K562 (cell line): ENCODE results near the gene PACSIN1. TPM values are rescaled to one million over a fixed set of nuclear protein-coding genes. Genes with fewer than 3 reads are reported as not detected.

Source experiments
- ATAC-seq: fragments of 200-7000 bp; cut with Tn5 transposase; 3 replicates; pipeline ENCODE4 v1.9.1; 2020; ENCODE audit warnings: moderate library complexity
- BruUV-seq: library from RNA; stranded (reverse); fragments of 400-500 nt; replicated peaks from 2 replicates; lab custom pipeline; 2021; lab: Mats Ljungman, UMichigan
- CTCF ChIA-PET: fragments of 300-600 bp; formaldehyde crosslinking; extraction: SDS; loops from one replicate; lab custom pipeline; 2021; ENCODE audit warnings: low intra/inter-chr PET ratio; lab: Yijun Ruan, JAX
- POLR2A ChIA-PET: fragments of 300-600, 350-650 bp; sonication (Branson Sonifier 250); formaldehyde crosslinking; extraction: SDS; loops from one replicate; lab custom pipeline; 2021; ENCODE audit warnings: antibody characterized with exemption, inconsistent platforms; lab: Yijun Ruan, JAX
- DNase-seq, 4 experiments: peaks; one replicate each; pipeline versions ENCODE4 v3.0.0 to v3.0.0-alpha.2; 2011 to 2018; ENCODE audit warnings: low spot score in 3 of 4, mixed read lengths in 3 of 4; ENCODE audit errors: extremely low read depth in 1 of 4
- FAIRE-seq: peaks from 2 replicates; lab custom pipeline; 2011; peaks lifted over from hg19 to GRCh38; lab: Jason Lieb, UNC
- H2AFZ ChIP-seq: 2 replicates; pipeline ENCODE4 v1.6.0; 2011; ENCODE audit warnings: low read depth, low read length, control low read depth, inconsistent platforms
- H3K27ac ChIP-seq: fragments of 200-600 bp; 3 replicates; pipeline ENCODE4 v1.8.0; 2011; ENCODE audit warnings: low read depth, mild to moderate bottlenecking, control low read depth, inconsistent platforms, low read length, moderate library complexity, mixed read lengths; ENCODE audit errors: extremely low read depth
- H3K27me3 ChIP-seq, 2 experiments: fragments of 300-600 bp in 1 of 2; 2 replicates in 1 of 2; 3 replicates in 1 of 2; pipeline versions ENCODE4 v1.6.0 to v1.8.0; 2011; ENCODE audit warnings: inconsistent platforms in 2 of 2, low read length in 2 of 2, mild to moderate bottlenecking in 1 of 2, mixed read lengths in 1 of 2, moderate library complexity in 1 of 2; ENCODE audit not compliant: control insufficient read depth in 2 of 2, insufficient read depth in 2 of 2
- H3K36me3 ChIP-seq: fragments of 300-600 bp; 3 replicates; pipeline ENCODE4 v1.8.0; 2011; ENCODE audit warnings: mild to moderate bottlenecking, low read length, inconsistent platforms; ENCODE audit not compliant: control insufficient read depth, insufficient read depth
- H3K4me1 ChIP-seq, 2 experiments: fragments of 200-600 bp in 1 of 2; replicated peaks in 1 of 2; 2 replicates in 1 of 2; 3 replicates in 1 of 2; pipeline versions ENCODE4 v1.5.1 to v1.8.0; 2011; ENCODE audit warnings: inconsistent platforms in 2 of 2, low read length in 2 of 2, mild to moderate bottlenecking in 1 of 2, mixed read lengths in 1 of 2, moderate library complexity in 1 of 2; ENCODE audit not compliant: control insufficient read depth in 2 of 2, insufficient read depth in 2 of 2
- H3K4me2 ChIP-seq: 2 replicates; pipeline ENCODE4 v1.6.1; 2011; ENCODE audit warnings: low read length, control low read depth, inconsistent platforms, mixed read lengths; ENCODE audit not compliant: insufficient read depth
- H3K4me3 ChIP-seq: fragments of 200-600 bp; sonication (generic), shearing (Covaris generic); 2 replicates; pipeline ENCODE4 v1.5.1; 2016; ENCODE audit warnings: control low read depth, inconsistent platforms
- H3K79me2 ChIP-seq: fragments of 200-600 bp; 3 replicates; pipeline ENCODE4 v1.8.0; 2011; ENCODE audit warnings: low read length, inconsistent platforms; ENCODE audit not compliant: control insufficient read depth, insufficient read depth
- H3K9ac ChIP-seq, 2 experiments: 2 replicates each; pipeline versions ENCODE4 v1.6.0 to v1.6.1; 2011; ENCODE audit warnings: low read depth in 2 of 2, low read length in 2 of 2, control low read depth in 1 of 2, inconsistent platforms in 1 of 2, mild to moderate bottlenecking in 1 of 2, mixed read lengths in 1 of 2; ENCODE audit not compliant: insufficient read depth in 1 of 2
- H3K9me1 ChIP-seq: one replicate; pipeline ENCODE4 v1.6.0; 2011; ENCODE audit warnings: inconsistent platforms, mild to moderate bottlenecking, low read length, moderate library complexity; ENCODE audit not compliant: control insufficient read depth, insufficient read depth
- H3K9me3 ChIP-seq: replicated peaks from 2 replicates; pipeline ENCODE4 v1.5.1; 2011; ENCODE audit warnings: low read depth, low read length, inconsistent platforms; ENCODE audit not compliant: control insufficient read depth, insufficient read depth
- H4K20me1 ChIP-seq: replicated peaks from 2 replicates; pipeline ENCODE4 v1.6.1; 2011; ENCODE audit warnings: low read length, inconsistent platforms, mixed read lengths; ENCODE audit not compliant: control insufficient read depth, insufficient read depth
- ADNP ChIP-seq: fragments of 200-800 bp; sonication (Bioruptor generic); IDR thresholded peaks from 2 replicates; pipeline ENCODE4 v1.6.1; 2016; ENCODE audit warnings: missing genetic modification characterization, missing compliant biosample characterization
- CAMTA2 ChIP-seq: fragments of 250-450 bp; sonication (Bioruptor Pico); conservative IDR thresholded peaks from 2 replicates; pipeline ENCODE4 v1.5.1; 2022
- CCNT2 ChIP-seq: IDR thresholded peaks from 2 replicates; pipeline ENCODE4 v1.6.1; 2011; ENCODE audit warnings: borderline replicate concordance, low read depth, mild to moderate bottlenecking, moderate library complexity, mixed read lengths, low read length; ENCODE audit not compliant: insufficient read length; ENCODE audit errors: extremely low read depth
- EZH2 ChIP-seq: IDR thresholded peaks from 2 replicates; pipeline ENCODE4 v1.6.1; 2012; ENCODE audit warnings: low read depth, mild to moderate bottlenecking, inconsistent platforms, low read length, borderline replicate concordance
- HNRNPL ChIP-seq: fragments of 200-400 bp; formaldehyde crosslinking; IDR thresholded peaks from 2 replicates; pipeline ENCODE4 v1.6.1; 2017; ENCODE audit warnings: low read depth, mild to moderate bottlenecking, low read length
- KDM1A ChIP-seq, 2 experiments: fragments of 450-650 bp; IDR thresholded peaks; 2 replicates each; pipeline ENCODE4 v1.6.1; 2016; ENCODE audit warnings: mild to moderate bottlenecking in 2 of 2
- RBM17 ChIP-seq: fragments of 200-400 bp; formaldehyde crosslinking; IDR thresholded peaks from 2 replicates; pipeline ENCODE4 v1.6.1; 2017; ENCODE audit warnings: low read depth, mild to moderate bottlenecking, low read length, borderline replicate concordance
- TCF3 ChIP-seq: sonication (generic); formaldehyde crosslinking; IDR thresholded peaks from 2 replicates; pipeline ENCODE4 v1.4.0; 2020; ENCODE audit warnings: mild to moderate bottlenecking, missing genetic modification reagents
- ZFP36 ChIP-seq: fragments of 150-350 bp; IDR thresholded peaks from 2 replicates; pipeline ENCODE4 v1.6.1; 2018; ENCODE audit warnings: low read length, low read depth; ENCODE audit not compliant: partially characterized antibody
- ZNF143 ChIP-seq: sonication (generic); formaldehyde crosslinking; IDR thresholded peaks from 2 replicates; pipeline ENCODE4 v1.9.0; 2022; ENCODE audit warnings: mild to moderate bottlenecking, missing genetic modification reagents
- ZNF217 ChIP-seq: sonication (generic); formaldehyde crosslinking; IDR thresholded peaks from 2 replicates; pipeline ENCODE4 v1.8.0; 2022; ENCODE audit warnings: mild to moderate bottlenecking, missing genetic modification reagents
- WGBS: fragments of 100-300 bp; shearing (Covaris generic); methylation state at CpG from one replicate; pipeline ENCODE4 v1.1.6; 2016; ENCODE audit warnings: low coverage, mixed read lengths; ENCODE audit not compliant: insufficient coverage; ENCODE audit errors: missing lambda C conversion rate; 5-methylcytosine and 5-hydroxymethylcytosine counted together
- in situ Hi-C: fragments of 300-500 bp; cut with MboI; formaldehyde crosslinking; loops from 4 replicates; pipeline ENCODE4 v1.15.0; 2018; ENCODE audit warnings: inconsistent platforms, mixed read lengths
- intact Hi-C: fragments of 100-400 bp; cut with micrococcal nuclease; formaldehyde crosslinking; loops from 2 replicates; pipeline ENCODE4 v1.14.2; 2022
- polyA plus RNA-seq, 8 experiments: library from polyadenylated mRNA; depleted of rRNA in 4 of 8; stranded (reverse) in 5 of 8; unstranded in 3 of 8; fragments of >200 nt; fragmentation: Nextera tagmentation in 2 of 8; fragmentation: Illumina TruSeq in 1 of 8; extraction: Ambion mirVana in 2 of 8; extraction: Trizol in 1 of 8; gene quantifications; 2 replicates each; pipeline versions ENCODE4 v1.2.1 to v1.2.3, GENCODE V29; 2011 to 2014; ENCODE audit warnings: inconsistent platforms in 1 of 8, missing spikeins in 1 of 8
- total RNA-seq, 7 experiments: library from RNA; depleted of rRNA in 6 of 7; stranded (reverse); fragments of >200 nt in 6 of 7; fragmentation: Illumina TruSeq in 2 of 7; extraction: Trizol in 2 of 7; gene quantifications; 2 replicates each; pipeline versions ENCODE4 v1.2.1 to v1.2.3, GENCODE V29; 2011 to 2021; ENCODE audit warnings: low replicate concordance in 1 of 7
- TF ChIP-seq, protein P1 (sequence below): fragments of 250-450 bp; sonication (Bioruptor Pico); IDR thresholded peaks from 2 replicates; pipeline ENCODE4 v1.5.0; 2022; ENCODE audit warnings: mild to moderate bottlenecking
- TF ChIP-seq, protein P2 (sequence below): sonication (generic); formaldehyde crosslinking; IDR thresholded peaks from 2 replicates; pipeline ENCODE4 v1.9.0; 2022; ENCODE audit warnings: mild to moderate bottlenecking, missing genetic modification reagents
- TF ChIP-seq, protein P3 (sequence below): fragments of 250-450 bp; sonication (Bioruptor Pico); IDR thresholded peaks from 2 replicates; pipeline ENCODE4 v1.9.0; 2021; ENCODE audit warnings: mild to moderate bottlenecking

PACSIN1 gene
- total and polyA plus RNA-seq, 9 of the 15 experiments (the other 6 are each of a cell fraction or from before 2014, with no cell fraction given), result 0.01 to 1.7 (median 0.45) TPM

DNA sequence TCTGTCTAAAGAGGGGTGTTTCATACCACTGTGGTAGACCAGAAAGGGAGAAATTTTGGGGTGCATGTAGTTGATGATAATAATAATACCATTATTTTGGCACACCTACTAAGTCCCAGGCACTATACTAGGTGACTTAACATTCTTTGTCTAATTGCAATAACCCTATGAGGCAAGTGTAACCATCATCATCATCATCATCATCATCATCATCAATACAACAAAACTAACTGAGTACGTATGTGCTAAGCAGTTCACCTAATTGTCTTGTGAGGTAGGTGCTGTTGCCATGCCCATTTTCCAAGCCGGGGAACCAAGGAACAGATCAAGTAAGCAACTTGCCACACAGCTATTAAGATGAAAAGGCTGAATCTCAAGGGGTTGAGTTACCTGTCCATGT is 2.6 kb upstream of the PACSIN1 start (continued):
- TF ChIP-seq CCNT2, result no peak

DNA sequence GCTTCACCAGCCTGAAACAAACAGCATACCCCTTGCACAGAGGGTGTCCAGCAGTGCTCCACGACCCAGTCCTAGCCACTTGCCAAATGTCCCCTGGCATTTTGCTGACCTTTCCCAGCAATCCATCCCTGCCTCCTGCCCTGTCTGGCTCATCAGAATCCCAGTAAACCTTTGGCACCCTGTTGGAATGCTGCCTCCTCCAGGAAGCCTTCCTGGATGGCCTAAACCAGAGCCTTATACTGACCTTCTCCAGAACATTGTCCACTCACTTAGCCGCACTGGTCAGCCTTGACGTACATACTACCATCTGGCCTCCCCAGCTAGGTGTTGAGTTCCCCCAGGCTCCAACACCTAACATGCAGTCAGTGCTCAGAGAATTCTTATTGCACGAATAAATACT is 2.0 kb upstream of the PACSIN1 start:
- no peak for DNase-seq
- intact Hi-C loops (no loop called here), in situ Hi-C loops (loop anchor here (25.0 kb wide), 1 partner anchor 673 kb away; the partner anchor contains the start of gene TCP11)
- no peak overlapping the region for H2AFZ ChIP-seq
- no peak overlapping the region for H3K27ac ChIP-seq
- ChIA-PET CTCF (interaction anchor here (1.1 kb wide), 1 partner anchor 144 kb away, joined by 3 read pairs; no protein-coding TSS in a partner anchor), POLR2A (interaction anchor here (0.6 to 1.0 kb wide), 2 partner anchors 12 to 1749 kb away, joined by 3 read pairs; no protein-coding TSS in a partner anchor)
- no peaks in the 10 kb centered on the region for H4K20me1 ChIP-seq
- H3K4me1 ChIP-seq, result peaks cover 9 to 21% of the 10 kb centered on the region in 2 experiments; a peak in 4 of 5 replicates
- no peak overlapping the region for H3K4me2 ChIP-seq
- H3K27me3 ChIP-seq, result no peaks in the 10 kb centered on the region
- no peak overlapping the region for H3K4me3 ChIP-seq
- no peaks in the 10 kb centered on the region for H3K9me1 ChIP-seq
- H3K36me3 ChIP-seq, result no peaks in the 10 kb centered on the region
- 50% methylated on average over 4 of the region's 4 CpGs for WGBS
- FAIRE-seq, result no peak
- no TSS peak for BruUV-seq
- no peak overlapping the region for H3K9ac ChIP-seq
- H3K79me2 ChIP-seq, result no peaks in the 10 kb centered on the region
- ATAC-seq, result no peak
- H3K9me3 ChIP-seq, result no peaks in the 10 kb centered on the region
- TF ChIP-seq KDM1A (IDR thresholded peaks at IDR 0.05) (peak in 1 of 2 experiments; percentile 55; a peak in 2 of 4 replicates), HNRNPL (no peak), ADNP (tag) (0 out of 2 replicates have a peak, but pooled peaks have one; percentile 21), CAMTA2 (CRISPR knock-in tag) (no peak), EZH2 (no peak), ZNF217 (CRISPR knock-in tag) (no peak), ZFP36 (peak; percentile 98), ZNF143 (CRISPR knock-in tag) (0 out of 2 replicates have a peak, but pooled peaks have one; percentile 20), RBM17 (no peak), TCF3 (CRISPR knock-in tag) (no peak)
- TF ChIP-seq, protein P1, sequence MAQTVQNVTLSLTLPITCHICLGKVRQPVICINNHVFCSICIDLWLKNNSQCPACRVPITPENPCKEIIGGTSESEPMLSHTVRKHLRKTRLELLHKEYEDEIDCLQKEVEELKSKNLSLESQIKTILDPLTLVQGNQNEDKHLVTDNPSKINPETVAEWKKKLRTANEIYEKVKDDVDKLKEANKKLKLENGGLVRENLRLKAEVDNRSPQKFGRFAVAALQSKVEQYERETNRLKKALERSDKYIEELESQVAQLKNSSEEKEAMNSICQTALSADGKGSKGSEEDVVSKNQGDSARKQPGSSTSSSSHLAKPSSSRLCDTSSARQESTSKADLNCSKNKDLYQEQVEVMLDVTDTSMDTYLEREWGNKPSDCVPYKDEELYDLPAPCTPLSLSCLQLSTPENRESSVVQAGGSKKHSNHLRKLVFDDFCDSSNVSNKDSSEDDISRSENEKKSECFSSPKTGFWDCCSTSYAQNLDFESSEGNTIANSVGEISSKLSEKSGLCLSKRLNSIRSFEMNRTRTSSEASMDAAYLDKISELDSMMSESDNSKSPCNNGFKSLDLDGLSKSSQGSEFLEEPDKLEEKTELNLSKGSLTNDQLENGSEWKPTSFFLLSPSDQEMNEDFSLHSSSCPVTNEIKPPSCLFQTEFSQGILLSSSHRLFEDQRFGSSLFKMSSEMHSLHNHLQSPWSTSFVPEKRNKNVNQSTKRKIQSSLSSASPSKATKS, result no peak
- TF ChIP-seq, protein P2, sequence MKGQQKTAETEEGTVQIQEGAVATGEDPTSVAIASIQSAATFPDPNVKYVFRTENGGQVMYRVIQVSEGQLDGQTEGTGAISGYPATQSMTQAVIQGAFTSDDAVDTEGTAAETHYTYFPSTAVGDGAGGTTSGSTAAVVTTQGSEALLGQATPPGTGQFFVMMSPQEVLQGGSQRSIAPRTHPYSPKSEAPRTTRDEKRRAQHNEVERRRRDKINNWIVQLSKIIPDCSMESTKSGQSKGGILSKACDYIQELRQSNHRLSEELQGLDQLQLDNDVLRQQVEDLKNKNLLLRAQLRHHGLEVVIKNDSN (CRISPR knock-in tag), result peak; percentile 17; the same call in 1 of the 2 replicates
- TF ChIP-seq, protein P3, sequence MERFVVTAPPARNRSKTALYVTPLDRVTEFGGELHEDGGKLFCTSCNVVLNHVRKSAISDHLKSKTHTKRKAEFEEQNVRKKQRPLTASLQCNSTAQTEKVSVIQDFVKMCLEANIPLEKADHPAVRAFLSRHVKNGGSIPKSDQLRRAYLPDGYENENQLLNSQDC, result no peak
